GM18511 (cell line): Measurements from ENCODE around the gene RPAP3.
"Not testable (repeated sequence)": the region's sequence is repeated elsewhere in the genome, so short reads cannot be mapped to it uniquely, and the experiment has no call there.

Source experiments
- ATAC-seq: cut with Tn5 transposase; IDR thresholded peaks from one replicate; pipeline ENCODE4 v1.9.1; 2021; ENCODE audit warnings: mild to moderate bottlenecking, moderate library complexity; ENCODE audit not compliant: unreplicated experiment

Gene RPAP3

GRCh38 chr12:47687636-47688035 is 18.2 kb downstream of the RPAP3 start:
- no peak for ATAC-seq

- no peak for ATAC-seq
Measured at GRCh38 chr12:47686645-47687240, 19.1 kb downstream of the RPAP3 start.

GRCh38 chr12:47679785-47680184 is 26.0 kb downstream of the RPAP3 start:
- no peak for ATAC-seq

- no peak for ATAC-seq
Measured at GRCh38 chr12:47672068-47672467, 33.8 kb downstream of the RPAP3 start.

GRCh38 chr12:47667935-47668334 is 37.9 kb downstream of the RPAP3 start:
- not testable (repeated sequence) for ATAC-seq

GRCh38 chr12:47652521-47653234 is 53.2 kb downstream of the RPAP3 start:
- no peak for ATAC-seq

- ATAC-seq = peak; percentile 69
Measured at GRCh38 chr12:47651368-47652254, 54.2 kb downstream of the RPAP3 start.

- ATAC-seq = peak; percentile 87
Measured at GRCh38 chr12:47650469-47650868, 55.4 kb downstream of the RPAP3 start.

- ATAC-seq = no peak
Measured at GRCh38 chr12:47649381-47649780, 56.4 kb downstream of the RPAP3 start.

GRCh38 chr12:47648056-47648579 is 57.7 kb downstream of the RPAP3 start:
- ATAC-seq = no peak

- ATAC-seq = not testable (repeated sequence)
Measured at GRCh38 chr12:47642310-47642709, 63.5 kb downstream of the RPAP3 start.

GRCh38 chr12:47636908-47637780 is 68.7 kb downstream of the RPAP3 start:
- ATAC-seq = no peak

GRCh38 chr12:47635770-47636169 is 70.1 kb downstream of the RPAP3 start:
- not testable (repeated sequence) for ATAC-seq

- ATAC-seq = no peak
Measured at GRCh38 chr12:47634127-47634526, 71.7 kb downstream of the RPAP3 start.

GRCh38 chr12:47621960-47622359 is 83.9 kb downstream of the RPAP3 start:
- no peak for ATAC-seq

- no peak for ATAC-seq
Measured at GRCh38 chr12:47617476-47617875, 88.4 kb downstream of the RPAP3 start.

GRCh38 chr12:47616440-47616839 is 89.4 kb downstream of the RPAP3 start:
- ATAC-seq = no peak

GRCh38 chr12:47615711-47616110 is 90.1 kb downstream of the RPAP3 start:
- no peak for ATAC-seq

GRCh38 chr12:47614521-47614920 is 91.3 kb downstream of the RPAP3 start:
- ATAC-seq = no peak

- no peak for ATAC-seq
Measured at GRCh38 chr12:47612953-47613352, 92.9 kb downstream of the RPAP3 start.
